ENCODE data around the gene CPAMD8. TPM values are rescaled to one million over a fixed set of nuclear protein-coding genes. Genes with fewer than 3 reads are reported as not detected.

The CPAMD8 gene
- total RNA-seq, 1 donor from 2014 or later = 16.3 TPM

GRCh38 chr19:16895467-16896145 is 131.0 kb downstream of the CPAMD8 start:
- Histone ChIP-seq H2AFZ (replicated peaks) (no peak overlapping the region), H3K9ac (no peak overlapping the region), H3K79me2 (ENCODE audit: low read depth) (no peaks in the 10 kb centered on the region), H3K27ac (no peak overlapping the region), H3F3A (ENCODE audit: low read depth) (peaks cover 5% of the 10 kb centered on the region), H3K27me3 (peaks cover 33% of the 10 kb centered on the region), H3K4me1 (no peaks in the 10 kb centered on the region), H3K9me3 (ENCODE audit: low read depth) (no peaks in the 10 kb centered on the region), H3K36me3 (no peaks in the 10 kb centered on the region), H4K20me1 (ENCODE audit: low read depth) (no peaks in the 10 kb centered on the region), H3K4me2 (peak overlapping the region; percentile 84), H3K4me3 (peak overlapping the region; percentile 61)
- H3K36me3 Mint-ChIP-seq = no peaks in the 10 kb centered on the region
- H3K4me3 Mint-ChIP-seq = peak overlapping the region; percentile 74
- DNase-seq (ENCODE audit: low spot score) = peak; percentile 50
- TF ChIP-seq CTCF (IDR thresholded peaks at IDR 0.05) = no peak
- no peak for TF ChIP-seq EZH2 (IDR thresholded peaks at IDR 0.05)
- no peak for TF ChIP-seq EZH2phosphoT487 (IDR thresholded peaks at IDR 0.05)
- H3K27ac Mint-ChIP-seq = no peak overlapping the region
- H3K4me1 Mint-ChIP-seq = peaks cover 14% of the 10 kb centered on the region
- H3K9me3 Mint-ChIP-seq = no peaks in the 10 kb centered on the region
- H3K27me3 Mint-ChIP-seq (ENCODE audit: insufficient read depth, low read depth) = peaks cover 15% of the 10 kb centered on the region

- H2AFZ ChIP-seq (replicated peaks) = no peak overlapping the region
- no peak overlapping the region for H3K9ac ChIP-seq
- H3K9me3 ChIP-seq (ENCODE audit: low read depth) = no peaks in the 10 kb centered on the region
- H3K9me3 Mint-ChIP-seq = no peaks in the 10 kb centered on the region
- H3K36me3 ChIP-seq = no peaks in the 10 kb centered on the region
- H3K4me3 ChIP-seq = no peak overlapping the region
- no peak overlapping the region for H3K4me3 Mint-ChIP-seq
- peaks cover 10% of the 10 kb centered on the region for H3K4me1 Mint-ChIP-seq
- no peaks in the 10 kb centered on the region for H4K20me1 ChIP-seq (ENCODE audit: low read depth)
- DNase-seq (ENCODE audit: low spot score) = no peak
- no peaks in the 10 kb centered on the region for H3K4me1 ChIP-seq
- peaks cover 9% of the 10 kb centered on the region for H3K27me3 Mint-ChIP-seq (ENCODE audit: insufficient read depth, low read depth)
- H3K79me2 ChIP-seq (ENCODE audit: low read depth) = no peaks in the 10 kb centered on the region
- TF ChIP-seq EZH2phosphoT487 (IDR thresholded peaks at IDR 0.05) = no peak
- peaks cover 33% of the 10 kb centered on the region for H3K27me3 ChIP-seq
- H3K4me2 ChIP-seq = no peak overlapping the region
- peaks cover 5% of the 10 kb centered on the region for H3F3A ChIP-seq (ENCODE audit: low read depth)
- H3K27ac Mint-ChIP-seq = no peak overlapping the region
- no peaks in the 10 kb centered on the region for H3K36me3 Mint-ChIP-seq
- H3K27ac ChIP-seq = no peak overlapping the region
These were observed 132.5 kb downstream of the CPAMD8 start for GRCh38 chr19:16894080-16894479.

GRCh38 chr19:16893686-16893989 is 133.0 kb downstream of the CPAMD8 start:
- no peaks in the 10 kb centered on the region for H3K9me3 Mint-ChIP-seq
- TF ChIP-seq CTCF (IDR thresholded peaks at IDR 0.05) (no peak), EZH2phosphoT487 (IDR thresholded peaks at IDR 0.05) (no peak), EZH2 (IDR thresholded peaks at IDR 0.05) (no peak)
- peaks cover 9% of the 10 kb centered on the region for H3K27me3 Mint-ChIP-seq (ENCODE audit: insufficient read depth, low read depth)

GRCh38 chr19:16892868-16893685 is 133.5 kb downstream of the CPAMD8 start:
- DNase-seq (ENCODE audit: low spot score) = no peak
- Histone ChIP-seq H3K9ac (no peak overlapping the region), H2AFZ (replicated peaks) (no peak overlapping the region), H3K79me2 (ENCODE audit: low read depth) (no peaks in the 10 kb centered on the region), H3K27me3 (peaks cover 23% of the 10 kb centered on the region), H4K20me1 (ENCODE audit: low read depth) (no peaks in the 10 kb centered on the region), H3K27ac (no peak overlapping the region), H3K36me3 (no peaks in the 10 kb centered on the region), H3F3A (ENCODE audit: low read depth) (peaks cover 5% of the 10 kb centered on the region), H3K4me2 (no peak overlapping the region), H3K9me3 (ENCODE audit: low read depth) (no peaks in the 10 kb centered on the region), H3K4me3 (no peak overlapping the region), H3K4me1 (no peaks in the 10 kb centered on the region)
- no peaks in the 10 kb centered on the region for H3K36me3 Mint-ChIP-seq
- TF ChIP-seq EZH2 (IDR thresholded peaks at IDR 0.05) (no peak), EZH2phosphoT487 (IDR thresholded peaks at IDR 0.05) (no peak), CTCF (IDR thresholded peaks at IDR 0.05) (no peak)
- H3K27me3 Mint-ChIP-seq (ENCODE audit: insufficient read depth, low read depth) = peaks cover 11% of the 10 kb centered on the region
- H3K4me3 Mint-ChIP-seq = no peak overlapping the region
- H3K9me3 Mint-ChIP-seq = no peaks in the 10 kb centered on the region
- peaks cover 6% of the 10 kb centered on the region for H3K4me1 Mint-ChIP-seq
- H3K27ac Mint-ChIP-seq = no peak overlapping the region

More at GRCh38 chr19:16893686-16893989, 133.0 kb downstream of the CPAMD8 start:
- Histone ChIP-seq H3F3A (ENCODE audit: low read depth) (peaks cover 5% of the 10 kb centered on the region), H3K4me2 (no peak overlapping the region), H3K4me1 (no peaks in the 10 kb centered on the region), H3K27me3 (peaks cover 28% of the 10 kb centered on the region), H3K4me3 (no peak overlapping the region), H3K9ac (no peak overlapping the region), H2AFZ (replicated peaks) (no peak overlapping the region), H3K79me2 (ENCODE audit: low read depth) (no peaks in the 10 kb centered on the region), H3K9me3 (ENCODE audit: low read depth) (no peaks in the 10 kb centered on the region), H4K20me1 (ENCODE audit: low read depth) (no peaks in the 10 kb centered on the region), H3K36me3 (no peaks in the 10 kb centered on the region), H3K27ac (no peak overlapping the region)
- no peaks in the 10 kb centered on the region for H3K36me3 Mint-ChIP-seq
- no peak for DNase-seq (ENCODE audit: low spot score)
- H3K27ac Mint-ChIP-seq = no peak overlapping the region
- H3K4me1 Mint-ChIP-seq = peaks cover 8% of the 10 kb centered on the region
- no peak overlapping the region for H3K4me3 Mint-ChIP-seq
